Activated T-helper 1 cell treated with anti-CD3 and anti-CD28 coated beads, Interleukin-12 subunit alpha, Interleukin-12 subunit beta, Interleukin-2, Interleukin-4 antibody, amounts not matched to agents 30 ng/mL and 10 ng/mL and 1 ng/mL, durations not matched to agents 14 hours and 24 hours and 36 hours (primary cell): Measurements from ENCODE around the gene GOLT1B. TPM values are rescaled to one million over a fixed set of nuclear protein-coding genes. Genes with fewer than 3 reads are reported as not detected.

ENCODE experiments used
- DNase-seq: peaks from one replicate; pipeline ENCODE4 v3.0.0; 2021; ENCODE audit warnings: low spot score
- H3K27ac Mint-ChIP-seq: one replicate; pipeline ENCODE4 v1.8.0; 2021; ENCODE audit warnings: mild to moderate bottlenecking, mixed read lengths
- H3K27me3 Mint-ChIP-seq: one replicate; pipeline ENCODE4 v1.8.0; 2022; ENCODE audit warnings: mild to moderate bottlenecking, moderate library complexity, mixed read lengths; ENCODE audit not compliant: insufficient read depth
- H3K36me3 Mint-ChIP-seq: one replicate; pipeline ENCODE4 v1.8.0; 2021; ENCODE audit warnings: low read depth, mixed read lengths
- H3K4me1 Mint-ChIP-seq: one replicate; pipeline ENCODE4 v1.8.0; 2021; ENCODE audit warnings: low read depth, mixed read lengths
- H3K4me3 Mint-ChIP-seq: one replicate; pipeline ENCODE4 v1.8.0; 2021; ENCODE audit warnings: mild to moderate bottlenecking, moderate library complexity, mixed read lengths
- H3K9me3 Mint-ChIP-seq: one replicate; pipeline ENCODE4 v1.8.0; 2021; ENCODE audit warnings: mixed read lengths
- intact Hi-C: fragments of 100-400 bp; cut with micrococcal nuclease; formaldehyde crosslinking; loops from one replicate; pipeline ENCODE4 v1.15.1; 2024
- total RNA-seq: library from RNA; stranded (reverse); gene quantifications from 2 replicates; pipeline ENCODE4 v1.2.3, GENCODE V29; 2022

Gene GOLT1B
- total RNA-seq, 1 donor from 2014 or later, result 42.6 TPM

DNA sequence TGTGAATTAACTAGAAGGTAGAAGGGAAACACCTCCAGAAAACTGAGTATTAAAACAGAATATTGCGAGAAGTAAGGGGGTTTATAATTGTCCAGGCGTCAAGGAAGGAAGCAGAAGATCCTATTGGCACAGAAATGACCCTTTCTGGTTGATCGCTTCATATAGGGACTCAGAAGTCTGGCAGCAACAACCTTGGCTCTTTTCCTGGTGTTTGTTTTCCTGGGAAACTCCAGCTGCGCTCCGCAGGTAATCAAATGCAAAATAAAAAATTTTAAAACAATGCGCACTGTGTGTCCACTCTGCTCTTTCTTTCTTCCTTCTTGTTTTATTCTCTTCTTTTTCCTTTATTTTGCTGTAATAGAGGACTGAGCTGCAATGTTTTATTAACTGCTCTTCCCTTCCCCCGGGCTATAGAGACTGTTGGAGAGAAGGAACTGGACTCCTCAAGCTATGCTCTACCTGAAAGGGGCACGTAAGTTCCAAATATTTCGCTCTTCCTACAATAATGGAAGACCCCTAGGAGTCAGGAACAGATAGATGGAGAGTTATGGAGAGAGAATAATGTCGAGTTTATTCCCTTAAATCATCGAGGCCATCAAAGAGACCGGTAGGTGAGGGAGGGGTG lies 25.2 kb downstream of the GOLT1B start:
- peaks cover 5% of the 10 kb centered on the region for H3K4me1 Mint-ChIP-seq
- H3K4me3 Mint-ChIP-seq, result peak overlapping the region; percentile 86
- intact Hi-C loops, result loop anchor here (1.0 to 5.0 kb wide), 3 partner anchors 17 to 153 kb away; no protein-coding TSS in a partner anchor
- peak overlapping the region; percentile 46 for H3K27ac Mint-ChIP-seq
- DNase-seq, result no peak
- H3K36me3 Mint-ChIP-seq, result peaks cover 2% of the 10 kb centered on the region
- peaks cover 30% of the 10 kb centered on the region for H3K27me3 Mint-ChIP-seq
- H3K9me3 Mint-ChIP-seq, result peaks cover 9% of the 10 kb centered on the region

DNA sequence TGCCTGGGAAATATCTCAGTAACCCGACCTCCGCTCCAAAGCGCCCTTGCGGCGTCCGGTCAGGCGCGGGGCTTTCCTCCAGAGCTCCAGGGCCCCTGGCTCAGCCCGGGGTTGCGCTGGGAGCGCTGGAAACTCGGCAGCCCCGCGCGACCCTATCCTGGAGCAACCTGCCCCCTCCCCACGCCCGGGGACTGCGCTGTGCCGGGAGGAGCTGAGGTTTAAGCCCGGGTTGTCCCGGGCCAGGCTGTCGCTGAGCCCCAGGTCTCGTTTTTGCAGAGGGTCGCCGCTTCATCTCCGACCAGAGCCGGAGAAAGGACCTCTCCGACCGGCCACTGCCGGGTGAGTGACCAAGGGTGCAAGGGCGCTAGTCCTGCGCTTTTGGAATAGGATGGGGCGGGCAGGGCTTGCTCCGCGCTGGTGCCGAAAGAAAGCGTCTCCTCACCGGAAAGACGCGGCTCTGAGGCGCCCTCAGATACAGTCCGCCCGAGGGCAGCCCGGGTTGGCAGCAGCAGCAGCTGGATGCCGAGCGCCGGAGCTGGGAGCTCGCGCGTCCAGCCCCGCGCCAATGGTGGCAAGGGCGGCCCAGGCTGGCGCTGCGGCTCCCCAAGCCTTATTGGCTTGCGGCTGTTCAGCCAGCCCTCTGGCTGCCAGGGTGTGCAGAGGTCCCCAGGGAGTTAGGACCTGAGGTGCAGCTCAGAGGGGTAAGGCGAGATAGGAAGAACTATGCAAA lies 26.0 kb downstream of the GOLT1B start:
- Mint-ChIP-seq H3K36me3 (peaks cover 2% of the 10 kb centered on the region), H3K27me3 (peaks cover 27% of the 10 kb centered on the region), H3K9me3 (peaks cover 9% of the 10 kb centered on the region), H3K4me3 (peak overlapping the region; percentile 86), H3K27ac (no peak overlapping the region), H3K4me1 (peaks cover 5% of the 10 kb centered on the region)
- DNase-seq, result peak; percentile 51
- intact Hi-C loops, result loop anchor here (1.0 to 5.0 kb wide), 4 partner anchors 17 to 153 kb away; partner anchors contain the start of genes GOLT1B and RECQL

DNA sequence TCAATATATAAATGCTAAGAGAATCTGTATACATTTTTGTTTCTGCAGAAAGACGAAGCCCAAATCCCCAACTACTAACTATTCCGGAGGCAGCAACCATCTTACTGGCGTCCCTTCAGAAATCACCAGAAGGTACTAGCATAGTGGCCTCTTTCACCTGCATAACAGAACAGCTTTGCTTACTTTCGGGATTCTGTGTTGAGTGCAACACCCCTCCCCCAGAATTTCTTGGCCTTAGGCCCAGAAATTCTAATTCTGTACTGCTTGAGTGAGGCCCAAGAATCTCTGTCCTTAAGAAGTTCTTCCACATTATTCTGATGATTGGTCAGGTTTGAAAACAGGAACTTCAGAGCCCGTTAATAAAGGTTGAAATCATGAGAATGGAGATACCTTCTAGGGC lies 27.4 kb downstream of the GOLT1B start:
- H3K36me3 Mint-ChIP-seq, result peaks cover 2% of the 10 kb centered on the region
- H3K27ac Mint-ChIP-seq, result no peak overlapping the region
- H3K9me3 Mint-ChIP-seq, result peaks cover 9% of the 10 kb centered on the region
- DNase-seq, result no peak
- H3K4me1 Mint-ChIP-seq, result peaks cover 5% of the 10 kb centered on the region
- H3K27me3 Mint-ChIP-seq, result peaks cover 27% of the 10 kb centered on the region
- peak overlapping the region; percentile 68 for H3K4me3 Mint-ChIP-seq
- intact Hi-C loops, result loop anchor here (1.0 to 5.0 kb wide), 2 partner anchors 28 to 113 kb away; partner anchors contain the start of genes GOLT1B and RECQL

DNA sequence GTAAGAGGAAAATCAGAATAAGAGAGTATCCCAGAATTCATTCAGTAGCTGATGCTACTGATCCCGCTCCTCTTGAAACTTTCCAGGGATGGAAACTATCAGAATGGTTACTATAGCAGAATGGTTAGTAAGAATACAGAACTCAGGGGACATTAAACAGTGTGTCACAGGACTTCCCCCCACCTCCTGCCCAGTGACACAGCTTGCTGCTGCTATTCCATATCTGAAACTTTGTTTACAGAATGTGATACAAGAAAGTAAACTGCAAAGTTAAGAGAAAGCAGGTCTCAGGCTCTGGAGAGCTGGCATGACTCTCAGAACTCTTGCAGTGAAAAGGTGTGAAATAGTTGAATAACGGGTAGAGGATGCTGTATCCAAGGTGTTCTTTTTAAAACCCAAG lies 27.9 kb downstream of the GOLT1B start:
- Mint-ChIP-seq H3K36me3 (peaks cover 2% of the 10 kb centered on the region), H3K27ac (no peak overlapping the region), H3K9me3 (peaks cover 5% of the 10 kb centered on the region), H3K4me3 (no peak overlapping the region), H3K4me1 (peaks cover 5% of the 10 kb centered on the region), H3K27me3 (peaks cover 24% of the 10 kb centered on the region)
- no peak for DNase-seq
- intact Hi-C loops, result loop anchor here (5.0 kb wide), 1 partner anchor 113 kb away; no protein-coding TSS in a partner anchor

- Mint-ChIP-seq H3K27ac (no peak overlapping the region), H3K9me3 (no peaks in the 10 kb centered on the region)
- intact Hi-C loops, result no loop called here
Measured at GRCh38 chr12:21538061-21538653, 36.6 kb downstream of the GOLT1B start.

DNA sequence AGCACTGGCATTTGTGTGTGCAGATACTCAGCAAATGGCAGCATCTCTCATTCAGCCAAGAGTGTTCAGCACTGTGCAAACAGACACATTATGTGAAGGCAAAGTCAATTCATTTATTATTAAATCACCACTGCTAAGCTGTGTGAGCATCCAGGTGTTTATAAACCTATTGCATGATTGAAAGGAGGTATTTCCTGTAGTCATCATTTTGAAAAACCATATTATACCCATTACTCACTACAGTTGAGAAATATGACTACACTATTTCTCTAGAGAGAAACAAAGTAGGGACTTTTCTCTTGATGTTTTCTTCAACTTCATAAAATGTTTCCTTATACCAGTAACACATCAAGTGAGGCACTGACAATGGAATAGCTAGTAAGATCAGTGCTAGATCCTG lies 38.2 kb downstream of the GOLT1B start:
- no peaks in the 10 kb centered on the region for H3K36me3 Mint-ChIP-seq
- no peaks in the 10 kb centered on the region for H3K9me3 Mint-ChIP-seq
- intact Hi-C loops, result no loop called here
- no peaks in the 10 kb centered on the region for H3K27me3 Mint-ChIP-seq
- H3K27ac Mint-ChIP-seq, result no peak overlapping the region
- H3K4me3 Mint-ChIP-seq, result no peak overlapping the region
- DNase-seq, result no peak
- H3K4me1 Mint-ChIP-seq, result no peaks in the 10 kb centered on the region

More at GRCh38 chr12:21538061-21538653, 36.6 kb downstream of the GOLT1B start:
- no peak for DNase-seq
- no peaks in the 10 kb centered on the region for H3K36me3 Mint-ChIP-seq
- H3K4me1 Mint-ChIP-seq, result no peaks in the 10 kb centered on the region
- H3K27me3 Mint-ChIP-seq, result no peaks in the 10 kb centered on the region
- H3K4me3 Mint-ChIP-seq, result no peak overlapping the region

DNA sequence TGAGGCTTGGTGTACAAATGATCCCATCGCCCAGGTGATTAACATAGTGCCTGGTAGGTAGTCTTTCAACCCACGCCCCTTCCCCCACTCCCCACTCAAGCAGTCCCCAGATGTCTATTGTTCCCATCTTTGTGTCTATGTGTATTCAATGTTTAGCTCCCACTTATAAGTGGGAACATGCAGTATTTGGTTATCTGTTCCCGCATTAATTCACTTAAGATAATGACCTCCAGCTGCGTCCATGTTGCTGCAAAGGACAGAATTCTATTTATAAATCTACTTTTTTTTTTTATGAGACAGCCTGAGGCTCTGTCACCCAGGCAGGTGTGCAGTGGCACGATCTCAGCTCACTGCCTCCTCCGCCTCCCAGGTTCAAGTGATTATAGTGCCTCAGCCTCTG lies 40.2 kb downstream of the GOLT1B start:
- intact Hi-C loops, result no loop called here
- Mint-ChIP-seq H3K4me1 (no peaks in the 10 kb centered on the region), H3K4me3 (no peak overlapping the region), H3K27ac (no peak overlapping the region), H3K9me3 (no peaks in the 10 kb centered on the region), H3K36me3 (no peaks in the 10 kb centered on the region), H3K27me3 (no peaks in the 10 kb centered on the region)
- no peak for DNase-seq

- Mint-ChIP-seq H3K27ac (no peak overlapping the region), H3K4me3 (no peak overlapping the region), H3K4me1 (peaks cover 3% of the 10 kb centered on the region), H3K9me3 (no peaks in the 10 kb centered on the region), H3K36me3 (no peaks in the 10 kb centered on the region), H3K27me3 (no peaks in the 10 kb centered on the region)
- intact Hi-C loops, result no loop called here
- no peak for DNase-seq
Measured at GRCh38 chr12:21542403-21542802, 40.8 kb downstream of the GOLT1B start.

GRCh38 chr12:21543151-21543550 lies 41.6 kb downstream of the GOLT1B start:
- Mint-ChIP-seq H3K27ac (no peak overlapping the region), H3K36me3 (no peaks in the 10 kb centered on the region), H3K4me3 (no peak overlapping the region), H3K4me1 (peaks cover 10% of the 10 kb centered on the region), H3K27me3 (no peaks in the 10 kb centered on the region), H3K9me3 (no peaks in the 10 kb centered on the region)
- DNase-seq, result no peak
- intact Hi-C loops, result no loop called here

DNA sequence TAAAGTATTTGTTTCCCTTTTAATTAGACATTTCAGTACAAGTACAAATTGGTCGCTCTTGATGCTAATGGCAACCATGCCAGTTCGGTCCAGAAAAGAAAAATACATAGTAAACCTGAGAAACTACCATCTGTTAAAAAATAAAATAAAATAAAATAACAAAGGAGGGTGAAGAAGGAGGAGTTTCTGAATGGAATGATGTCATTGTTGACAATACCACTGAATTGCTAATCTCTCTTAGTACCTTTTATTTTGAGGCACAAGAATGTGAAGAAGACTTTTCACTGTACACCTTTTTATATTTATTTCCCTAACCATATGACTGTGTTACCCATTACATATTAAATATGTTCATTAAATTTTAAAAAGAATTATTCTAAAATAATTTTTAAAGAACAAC lies 44.0 kb downstream of the GOLT1B start:
- intact Hi-C loops, result no loop called here
- no peak overlapping the region for H3K4me3 Mint-ChIP-seq

DNA sequence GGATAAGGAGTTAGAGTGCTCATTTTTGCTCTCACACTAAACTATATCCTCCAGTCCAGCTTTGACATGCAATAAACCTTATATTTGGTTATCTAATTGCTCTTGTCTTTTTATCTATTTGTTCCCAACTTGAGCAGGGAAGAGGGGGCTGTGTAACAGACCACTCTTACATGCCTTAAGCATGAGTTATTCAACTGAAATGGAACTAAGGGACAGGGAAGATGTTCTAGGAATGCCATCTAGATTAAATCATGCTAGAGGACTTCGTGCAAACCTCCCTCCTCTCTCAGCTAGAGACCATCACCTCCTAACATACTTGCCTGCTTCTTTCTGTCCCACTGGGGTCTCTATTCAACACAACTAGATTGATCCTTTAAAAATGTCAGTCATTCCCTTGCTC lies 45.1 kb downstream of the GOLT1B start:
- H3K4me1 Mint-ChIP-seq, result peaks cover 10% of the 10 kb centered on the region
- no peak overlapping the region for H3K4me3 Mint-ChIP-seq
- no peak overlapping the region for H3K27ac Mint-ChIP-seq
- H3K9me3 Mint-ChIP-seq, result no peaks in the 10 kb centered on the region
- H3K27me3 Mint-ChIP-seq, result no peaks in the 10 kb centered on the region
- H3K36me3 Mint-ChIP-seq, result no peaks in the 10 kb centered on the region
- intact Hi-C loops, result no loop called here
- DNase-seq, result no peak

More for the DNA sequence above, 44.0 kb downstream of the GOLT1B start:
- no peaks in the 10 kb centered on the region for H3K9me3 Mint-ChIP-seq
- H3K4me1 Mint-ChIP-seq, result peaks cover 10% of the 10 kb centered on the region
- DNase-seq, result no peak
- H3K27ac Mint-ChIP-seq, result no peak overlapping the region
- H3K36me3 Mint-ChIP-seq, result no peaks in the 10 kb centered on the region
- no peaks in the 10 kb centered on the region for H3K27me3 Mint-ChIP-seq

DNA sequence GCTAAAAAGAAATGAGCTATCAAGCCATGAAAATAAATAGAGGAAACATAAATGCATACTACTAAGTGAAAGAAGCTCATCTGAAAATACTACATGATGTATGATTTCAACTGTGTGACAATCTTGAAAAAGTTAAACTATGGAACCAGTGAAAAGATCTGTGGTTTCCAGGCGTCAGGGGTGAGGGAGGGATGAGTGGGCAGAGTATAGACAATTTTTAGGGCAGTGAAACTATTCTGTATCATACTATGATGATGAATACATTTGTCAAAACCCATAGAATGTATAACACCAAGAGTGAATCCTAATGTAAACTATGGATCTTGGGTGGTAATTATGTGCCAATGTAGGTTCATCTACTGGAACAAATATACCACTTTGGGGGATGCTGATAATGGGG lies 45.8 kb downstream of the GOLT1B start:
- no peak overlapping the region for H3K4me3 Mint-ChIP-seq
- no peaks in the 10 kb centered on the region for H3K9me3 Mint-ChIP-seq
- intact Hi-C loops, result no loop called here
- H3K27ac Mint-ChIP-seq, result no peak overlapping the region
- DNase-seq, result no peak
- H3K36me3 Mint-ChIP-seq, result no peaks in the 10 kb centered on the region
- no peaks in the 10 kb centered on the region for H3K27me3 Mint-ChIP-seq
- peaks cover 10% of the 10 kb centered on the region for H3K4me1 Mint-ChIP-seq

DNA sequence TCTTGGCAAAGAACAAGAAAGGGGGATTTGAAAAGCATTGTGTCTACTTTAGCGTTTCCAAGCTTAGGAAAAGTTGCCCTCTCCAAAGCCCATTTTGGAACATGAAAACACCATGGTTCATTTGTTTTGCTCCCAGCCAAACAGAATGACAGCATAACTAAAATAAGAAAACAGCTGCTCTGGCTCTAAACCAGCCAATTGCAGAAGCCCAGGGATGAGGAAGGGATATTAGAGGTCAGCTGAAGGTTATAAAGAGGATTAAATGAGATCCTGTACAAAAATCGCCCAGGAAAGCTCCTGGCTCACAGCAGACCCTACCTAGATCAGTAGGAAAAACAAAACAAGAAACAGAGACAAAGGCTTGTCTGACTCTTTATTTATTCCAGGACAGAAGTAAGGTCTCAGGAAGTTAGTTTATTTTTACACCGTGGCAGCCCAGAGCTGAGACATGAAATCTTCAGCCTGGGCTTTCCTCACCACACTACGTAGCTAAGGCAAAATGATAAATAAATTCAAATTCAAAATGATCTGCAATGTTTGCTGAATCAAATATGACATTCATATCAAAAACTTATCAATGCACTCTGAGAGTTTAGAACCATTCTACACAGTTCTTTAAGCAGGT lies 50.4 kb downstream of the GOLT1B start:
- Mint-ChIP-seq H3K36me3 (no peaks in the 10 kb centered on the region), H3K4me1 (peaks cover 10% of the 10 kb centered on the region), H3K4me3 (no peak overlapping the region), H3K27me3 (no peaks in the 10 kb centered on the region), H3K27ac (no peak overlapping the region), H3K9me3 (no peaks in the 10 kb centered on the region)
- DNase-seq, result no peak
- intact Hi-C loops, result no loop called here
